HG02852 (cell line): Measurements from ENCODE around the gene SEMA5A.
A peak's percentile ranks its signal among the peaks of the same experiment; 100 is the strongest.

ENCODE experiments used
- ATAC-seq: cut with Tn5 transposase; IDR thresholded peaks from one replicate; pipeline ENCODE4 v1.9.1; 2021; ENCODE audit warnings: mild to moderate bottlenecking, moderate library complexity; ENCODE audit not compliant: unreplicated experiment

Gene SEMA5A

GRCh38 chr5:9082996-9083395, 462.9 kb downstream of the SEMA5A start:
- ATAC-seq = no peak

GRCh38 chr5:9072701-9073100, 473.2 kb downstream of the SEMA5A start:
- ATAC-seq = no peak

- no peak for ATAC-seq
Observed at GRCh38 chr5:9071524-9071923, 474.4 kb downstream of the SEMA5A start.

- no peak for ATAC-seq
Observed at GRCh38 chr5:9071074-9071473, 474.8 kb downstream of the SEMA5A start.

GRCh38 chr5:9069650-9070049, 476.2 kb downstream of the SEMA5A start:
- no peak for ATAC-seq

GRCh38 chr5:9067154-9067553, 478.7 kb downstream of the SEMA5A start:
- no peak for ATAC-seq

GRCh38 chr5:9066349-9066748, 479.5 kb downstream of the SEMA5A start:
- ATAC-seq = no peak

GRCh38 chr5:9063615-9064245, 482.1 kb downstream of the SEMA5A start:
- ATAC-seq = no peak

GRCh38 chr5:9062873-9063272, 483.0 kb downstream of the SEMA5A start:
- ATAC-seq = peak; percentile 71

- ATAC-seq = no peak
Observed at GRCh38 chr5:9059920-9060691, 485.8 kb downstream of the SEMA5A start.

- ATAC-seq = no peak
Observed at GRCh38 chr5:9058666-9059065, 487.2 kb downstream of the SEMA5A start.

GRCh38 chr5:9058161-9058560, 487.7 kb downstream of the SEMA5A start:
- ATAC-seq = no peak

GRCh38 chr5:9057406-9058000, 488.4 kb downstream of the SEMA5A start:
- ATAC-seq = no peak

GRCh38 chr5:9056046-9056445, 489.8 kb downstream of the SEMA5A start:
- no peak for ATAC-seq

GRCh38 chr5:9054821-9055589, 490.9 kb downstream of the SEMA5A start:
- no peak for ATAC-seq

GRCh38 chr5:9054322-9054721, 491.6 kb downstream of the SEMA5A start:
- peak; percentile 42 for ATAC-seq

- no peak for ATAC-seq
Observed at GRCh38 chr5:9052421-9052820, 493.5 kb downstream of the SEMA5A start.

- ATAC-seq = no peak
Observed at GRCh38 chr5:9051779-9052178, 494.1 kb downstream of the SEMA5A start.

GRCh38 chr5:9047932-9048331, 497.9 kb downstream of the SEMA5A start:
- ATAC-seq = no peak

GRCh38 chr5:9046756-9047481, 499.0 kb downstream of the SEMA5A start:
- no peak for ATAC-seq

GRCh38 chr5:9045946-9046345, 499.9 kb downstream of the SEMA5A start:
- no peak for ATAC-seq
